ENCODE data around the gene ZNF133. TPM values are rescaled to one million over a fixed set of nuclear protein-coding genes. Genes with fewer than 3 reads are reported as not detected.
"Not testable (repeated sequence)": the region's sequence is repeated elsewhere in the genome, so short reads cannot be mapped to it uniquely, and the experiment has no call there.

Gene ZNF133
- polyA plus RNA-seq, 5 donors: 28.3 to 38.1 (median 33.5) TPM

DNA sequence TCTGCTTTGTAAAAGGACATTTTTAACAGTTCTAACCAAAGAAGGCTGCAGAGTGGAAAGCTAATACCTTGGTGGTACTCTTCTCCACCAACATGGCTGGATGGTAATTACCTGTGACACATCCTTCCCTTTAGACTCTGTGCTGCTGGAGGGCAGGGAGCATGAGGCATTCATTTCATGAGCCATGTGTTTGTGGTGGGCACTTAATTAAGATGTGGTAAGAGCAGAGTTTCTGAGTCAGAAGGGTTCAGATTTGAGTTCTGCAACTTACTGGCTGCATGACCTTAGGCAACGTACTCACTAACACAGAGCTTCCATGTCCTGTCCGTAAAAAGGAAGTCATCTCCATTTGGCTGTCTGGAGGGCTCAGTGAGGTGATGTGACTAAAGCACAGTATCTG is 9.1 kb upstream of the ZNF133 start:
- no peak for DNase-seq

DNA sequence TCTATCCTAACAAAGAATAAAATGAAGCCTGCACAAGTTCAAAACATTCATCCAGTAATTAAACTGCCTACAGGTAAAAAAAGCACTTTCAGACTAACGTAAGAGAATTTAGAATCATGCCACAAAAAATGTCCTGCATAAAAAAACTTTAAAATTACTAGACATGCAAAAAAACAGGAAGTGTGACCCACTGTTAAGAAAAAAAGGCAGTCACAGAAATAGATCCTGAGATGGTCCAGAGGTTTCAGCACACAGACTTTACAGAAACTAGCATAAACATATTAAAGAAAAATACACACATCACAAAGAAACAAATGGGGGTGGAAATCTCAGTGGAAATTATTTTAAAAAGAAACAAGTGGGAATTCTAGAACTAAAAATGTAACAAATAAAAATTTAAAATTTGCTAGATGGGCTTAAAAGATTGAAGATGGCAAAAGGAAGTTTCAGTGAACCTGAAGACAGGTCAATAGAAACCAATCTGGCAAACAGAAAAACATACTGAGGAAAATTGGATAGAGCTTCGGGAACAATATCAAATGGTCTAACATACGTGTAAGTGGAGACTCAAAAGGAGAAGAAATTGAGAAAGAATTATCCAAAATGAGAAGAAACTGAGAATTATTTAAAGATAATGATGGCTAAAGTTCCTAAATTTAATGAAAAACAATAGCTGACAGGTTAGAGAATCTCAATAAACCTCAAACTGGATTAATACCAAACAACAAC is 3.4 kb upstream of the ZNF133 start:
- no peak for DNase-seq

DNA sequence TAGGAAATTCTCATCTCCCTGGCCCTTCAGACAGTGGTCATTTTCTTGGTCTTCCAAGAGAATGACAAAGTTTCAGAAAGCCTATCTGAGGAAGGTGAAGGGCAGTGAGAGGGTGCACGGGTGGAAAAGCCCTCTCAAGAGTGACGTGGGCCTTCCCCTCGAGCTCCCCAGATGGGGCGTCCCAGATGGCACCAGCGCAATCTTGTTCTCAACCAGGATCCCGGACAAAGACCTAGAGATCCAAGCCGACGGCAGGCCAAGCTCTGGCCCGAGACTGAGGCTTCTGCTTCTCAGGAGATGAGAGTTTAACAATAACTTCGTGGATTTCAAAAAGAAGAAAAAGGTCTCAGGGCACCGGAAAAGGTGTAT is 797 bp upstream of the ZNF133 start:
- no peak for DNase-seq

DNA sequence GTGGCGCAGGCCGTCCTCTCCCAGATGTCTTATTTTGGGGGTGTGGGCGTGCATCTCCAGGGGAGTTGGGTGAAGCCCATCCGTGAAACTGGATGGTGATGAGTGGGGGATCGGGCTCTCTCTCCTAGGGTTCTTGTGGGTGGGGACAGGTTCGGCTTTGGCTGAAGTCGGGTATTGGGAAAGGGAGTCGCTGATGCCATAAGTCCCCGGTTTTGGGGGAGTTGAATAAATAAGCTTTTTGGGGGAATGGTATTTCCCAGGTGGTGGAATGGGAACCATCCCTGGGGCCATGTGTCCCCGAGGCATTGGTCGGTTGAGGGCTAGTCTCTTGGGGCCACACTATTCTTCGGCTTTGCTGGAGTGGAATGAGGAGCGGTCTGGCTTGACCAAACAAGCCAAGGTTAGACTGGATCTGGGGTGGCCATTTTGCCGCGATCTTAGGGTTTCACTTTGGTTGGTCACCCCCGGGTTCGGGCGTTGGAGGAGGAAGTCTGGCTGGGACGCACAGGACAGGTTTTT is 481 bp downstream of the ZNF133 start:
- DNase-seq: no peak

DNA sequence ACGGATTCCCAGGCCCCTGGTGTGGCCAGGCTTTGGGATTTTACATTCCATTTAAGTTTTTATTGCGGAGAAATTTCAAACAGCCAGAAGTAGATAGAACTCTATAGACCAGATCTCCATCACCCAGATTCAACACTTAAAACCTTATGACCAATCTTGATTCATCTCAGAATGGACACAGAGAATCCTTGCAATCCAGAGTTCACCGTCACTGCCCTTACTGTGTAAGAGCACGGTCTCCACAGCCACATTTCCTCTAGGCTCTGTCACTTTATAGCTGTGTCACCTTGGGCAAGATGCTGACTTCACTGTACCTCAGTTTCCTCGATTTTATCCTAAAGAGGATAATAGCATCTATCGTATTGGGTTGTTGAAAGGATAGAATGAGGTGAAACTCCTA is 979 bp downstream of the ZNF133 start:
- DNase-seq: no peak

DNA sequence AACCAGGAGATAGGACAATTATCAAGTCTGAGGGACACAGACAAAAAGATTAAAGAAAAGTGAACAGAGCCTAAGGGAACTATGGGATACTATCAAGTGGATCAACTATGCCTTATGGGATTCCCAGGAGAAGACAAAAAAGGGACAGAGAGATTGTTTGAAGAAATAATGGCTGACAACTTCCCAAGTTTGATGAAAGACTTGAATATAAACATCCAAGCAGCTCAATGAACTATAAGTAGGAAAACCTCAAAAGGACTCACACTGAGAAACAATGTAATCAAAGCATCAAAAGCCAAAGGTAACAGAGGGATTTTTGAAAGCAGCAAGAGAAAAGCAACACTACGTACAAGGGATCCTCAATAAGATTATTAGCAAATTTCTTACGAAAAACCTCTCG is 11.0 kb downstream of the ZNF133 start:
- no peak for DNase-seq

DNA sequence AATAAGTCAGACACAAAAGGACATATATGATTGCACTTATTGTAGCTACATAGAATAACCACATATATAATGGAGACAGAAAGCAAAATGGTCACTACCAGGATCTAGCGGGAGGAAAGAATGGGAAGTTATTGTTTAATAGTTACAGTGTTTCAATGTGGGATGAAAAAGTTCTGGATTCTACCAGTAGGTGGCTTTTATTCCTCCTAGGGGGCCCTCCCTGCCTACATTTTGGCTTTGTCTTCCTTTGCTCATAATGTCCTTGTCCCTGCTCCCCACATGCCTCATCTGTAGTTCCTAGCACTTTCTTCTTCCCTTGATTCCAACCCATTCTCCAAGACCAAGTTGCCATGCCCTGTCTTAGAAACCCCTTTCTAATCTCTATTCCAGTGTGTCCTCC is 16.3 kb downstream of the ZNF133 start:
- no peak for DNase-seq

DNA sequence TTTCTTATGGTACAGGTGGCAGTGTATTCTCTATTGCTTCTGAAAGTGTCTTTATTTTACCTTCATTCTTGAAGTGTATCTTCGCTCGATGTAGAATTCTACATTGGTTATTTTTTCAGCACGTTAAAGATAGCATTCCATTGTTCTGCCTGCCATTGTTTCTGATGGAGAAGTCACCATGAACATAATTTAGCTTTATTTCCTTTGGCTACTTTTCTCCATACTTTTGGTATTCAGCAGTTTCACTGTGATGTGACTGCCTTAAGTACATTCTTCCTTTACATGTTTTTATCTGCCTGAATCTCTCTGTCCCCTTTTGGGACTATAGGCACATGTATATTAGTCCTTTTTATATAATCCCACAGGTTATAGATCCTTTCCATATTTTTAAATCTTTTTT is 19.0 kb downstream of the ZNF133 start:
- no peak for DNase-seq

DNA sequence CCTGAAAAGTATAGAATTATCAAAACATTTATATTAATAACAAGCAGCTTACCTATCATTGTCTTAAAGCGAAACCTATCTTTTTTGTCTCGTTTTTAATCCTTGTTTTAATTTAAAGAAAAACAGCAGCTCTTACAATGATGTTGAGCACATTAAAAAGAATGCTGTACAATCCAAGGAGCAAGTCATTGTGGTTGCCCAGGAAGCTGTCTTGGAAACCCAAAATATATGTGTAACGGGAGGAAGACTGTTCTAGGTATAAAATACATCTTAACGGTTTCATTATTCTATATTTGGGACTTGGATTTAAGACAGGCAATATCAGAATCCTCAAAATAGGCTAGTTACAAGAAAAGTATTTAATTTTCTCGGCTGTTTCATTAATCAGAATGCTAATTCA is 21.7 kb downstream of the ZNF133 start:
- DNase-seq: no peak

DNA sequence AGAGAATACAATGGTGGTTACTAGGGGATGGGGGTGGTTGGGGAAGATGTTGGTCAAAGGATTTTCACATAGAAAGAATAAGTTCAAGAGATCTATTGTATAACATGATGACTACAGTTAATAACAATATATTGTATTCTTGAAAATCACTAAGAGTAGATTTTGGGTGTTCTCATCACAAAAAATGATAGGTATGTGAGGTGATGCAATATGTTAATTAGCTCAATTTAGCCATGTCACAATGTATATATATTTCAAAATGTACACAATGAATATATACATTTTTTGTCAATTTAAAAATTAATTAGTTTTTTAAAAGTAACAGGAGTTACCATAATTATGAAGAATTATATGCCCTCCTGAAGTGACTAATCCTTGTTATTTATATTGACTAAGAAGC is 22.3 kb downstream of the ZNF133 start:
- no peak for DNase-seq

DNA sequence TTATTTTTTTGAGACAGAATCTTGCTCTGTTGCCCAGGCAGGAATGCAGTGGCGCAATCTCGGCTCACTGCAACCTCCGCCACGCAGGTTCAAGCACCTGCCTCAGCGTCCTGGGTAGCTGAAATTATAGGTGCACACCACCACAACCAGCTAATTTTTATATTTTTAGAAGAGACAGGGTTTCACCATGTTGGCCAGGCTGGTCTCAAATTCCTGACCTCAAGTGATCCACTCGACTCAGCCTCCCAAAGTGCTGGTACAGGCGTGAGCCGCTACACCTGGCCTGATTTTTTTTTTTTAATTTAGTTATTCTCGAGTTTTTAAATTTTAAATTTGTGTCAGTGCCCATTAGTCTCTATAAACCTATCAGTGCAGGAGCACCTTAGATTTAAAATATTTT is 24.4 kb downstream of the ZNF133 start:
- DNase-seq: no peak

DNA sequence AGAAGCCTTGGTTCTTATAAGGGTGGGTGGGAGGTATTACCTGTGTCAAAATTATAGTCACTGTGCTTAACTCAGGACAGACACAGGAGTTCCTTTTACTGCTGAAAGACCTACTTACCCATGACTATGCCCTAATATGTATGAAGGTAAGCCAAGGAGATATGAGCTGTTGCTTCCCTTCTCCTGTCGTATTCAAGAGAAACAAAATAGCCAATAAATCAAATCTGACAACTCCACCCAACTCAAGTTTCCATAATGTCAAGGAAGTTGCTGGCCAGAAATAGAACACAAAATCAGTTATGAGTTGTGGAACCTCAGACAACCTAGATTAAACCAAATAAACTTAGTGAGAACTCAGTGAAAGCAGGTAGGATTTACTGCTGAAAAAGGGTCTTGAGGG is 25.1 kb downstream of the ZNF133 start:
- DNase-seq: no peak

DNA sequence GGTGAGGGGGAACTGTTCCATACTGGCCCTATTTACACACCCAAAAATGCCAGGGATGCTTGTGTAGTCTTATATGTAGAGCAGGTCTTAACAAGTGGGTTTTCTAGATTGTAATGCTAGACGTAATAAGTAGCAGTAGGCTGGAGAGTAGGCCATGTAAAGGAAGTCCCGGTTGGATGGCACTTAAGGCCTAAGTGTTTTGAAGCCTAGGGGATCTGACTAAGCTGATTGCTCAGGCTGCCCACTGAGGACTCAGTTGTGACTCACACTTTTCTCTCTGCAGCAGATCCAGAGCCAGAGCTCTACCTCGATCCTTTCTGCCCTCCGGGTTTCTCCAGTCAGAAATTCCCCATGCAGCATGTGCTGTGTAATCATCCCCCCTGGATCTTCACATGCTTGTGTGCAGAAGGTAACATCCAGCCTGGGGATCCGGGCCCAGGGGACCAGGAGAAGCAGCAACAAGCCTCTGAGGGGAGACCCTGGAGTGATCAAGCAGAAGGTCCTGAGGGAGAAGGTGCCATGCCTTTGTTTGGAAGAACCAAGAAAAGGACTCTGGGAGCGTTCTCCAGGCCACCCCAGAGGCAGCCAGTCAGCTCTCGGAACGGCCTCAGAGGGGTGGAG is 26.6 kb downstream of the ZNF133 start:
- no peak for DNase-seq

DNA sequence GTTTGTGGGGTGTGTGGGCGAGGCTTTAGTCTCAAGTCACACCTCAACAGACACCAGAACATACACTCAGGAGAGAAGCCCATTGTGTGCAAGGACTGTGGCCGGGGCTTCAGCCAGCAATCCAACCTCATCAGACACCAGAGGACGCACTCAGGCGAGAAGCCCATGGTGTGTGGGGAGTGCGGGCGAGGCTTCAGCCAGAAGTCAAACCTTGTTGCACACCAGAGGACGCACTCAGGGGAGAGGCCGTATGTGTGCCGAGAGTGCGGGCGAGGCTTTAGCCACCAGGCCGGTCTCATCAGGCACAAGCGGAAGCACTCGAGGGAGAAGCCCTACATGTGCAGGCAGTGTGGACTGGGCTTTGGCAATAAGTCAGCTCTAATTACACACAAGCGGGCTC is 27.8 kb downstream of the ZNF133 start:
- DNase-seq: no peak

DNA sequence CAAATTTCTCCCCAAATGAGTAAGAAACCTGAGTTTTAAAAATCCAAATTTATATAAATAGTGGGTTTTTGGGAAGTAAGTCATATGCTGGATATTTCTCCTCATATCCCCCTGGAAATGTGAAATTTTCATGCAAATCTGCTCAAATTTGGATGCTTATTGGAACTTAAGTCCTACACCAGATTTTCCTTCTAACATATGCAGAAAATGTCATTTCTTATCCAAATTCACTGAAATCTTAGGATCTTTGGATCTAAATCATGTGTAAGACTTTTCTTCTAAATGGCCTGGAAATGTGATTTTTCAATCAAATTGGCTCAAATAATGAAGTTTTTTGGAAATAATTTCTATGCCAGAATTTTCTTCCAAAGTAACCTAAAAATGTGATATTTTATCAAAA is 33.0 kb downstream of the ZNF133 start:
- DNase-seq: no peak

DNA sequence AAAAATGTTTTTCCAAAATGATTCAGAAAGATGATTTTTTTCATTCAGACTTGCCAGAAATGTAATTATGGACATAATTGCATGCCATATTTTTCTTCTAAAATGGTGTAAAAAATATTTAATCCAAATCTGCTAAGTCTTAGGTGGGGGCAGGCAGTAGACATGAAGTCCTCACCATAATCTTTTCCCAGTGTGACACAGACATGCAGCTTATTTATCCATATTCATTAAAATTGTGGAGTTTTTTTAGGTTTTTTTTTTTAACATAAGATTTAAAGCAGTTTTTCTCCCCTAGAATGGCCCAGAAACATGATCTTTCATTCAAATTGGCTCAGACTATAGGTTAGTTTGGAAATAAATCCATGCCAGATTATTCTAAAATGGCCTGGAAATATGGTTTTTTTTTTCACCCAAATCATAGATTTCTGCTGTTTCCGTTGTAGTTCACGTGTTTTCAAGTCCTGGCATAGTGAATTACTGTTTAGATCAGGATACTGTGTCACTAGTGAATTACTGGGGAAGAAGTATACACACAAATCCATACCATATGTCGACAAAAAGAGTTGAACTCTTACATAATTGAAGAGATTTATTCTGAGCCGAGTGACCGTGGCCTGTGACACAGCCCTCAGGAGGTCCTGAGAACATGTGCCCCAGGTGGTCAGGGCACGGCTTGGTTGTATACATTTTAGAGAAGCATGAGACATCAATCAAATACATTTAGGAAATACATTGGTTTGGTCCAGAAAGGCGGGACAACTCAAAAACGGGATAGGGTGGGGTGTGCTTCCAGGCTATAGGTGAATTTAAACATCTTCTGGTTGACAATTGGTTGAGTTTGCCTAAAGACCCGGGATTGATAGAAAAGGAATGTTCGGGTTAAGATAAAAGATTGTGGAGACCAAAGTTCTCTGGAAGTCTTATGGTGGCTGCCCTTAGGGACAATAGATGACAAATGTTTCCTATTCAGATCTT is 33.9 kb downstream of the ZNF133 start:
- DNase-seq: no peak

DNA sequence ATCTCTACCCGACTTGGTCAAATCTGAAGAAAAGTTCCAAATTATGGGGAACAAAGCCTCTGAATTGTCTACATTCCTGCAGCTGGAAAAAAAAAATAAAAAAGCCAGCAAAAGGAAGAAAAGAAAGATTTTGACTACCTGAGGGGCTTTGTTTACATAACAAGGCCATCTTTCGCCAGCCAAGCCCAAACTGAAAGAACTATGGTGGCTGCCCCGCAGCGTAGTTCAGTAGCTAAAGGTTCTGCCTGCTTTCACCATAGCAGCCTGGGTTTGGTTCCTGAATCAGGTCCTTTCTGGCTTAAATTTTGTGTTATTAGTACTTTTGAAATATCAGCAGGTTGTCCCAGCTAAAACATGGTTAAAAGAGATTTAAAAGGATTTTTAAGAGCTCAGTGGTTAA is 35.4 kb downstream of the ZNF133 start:
- no peak for DNase-seq

DNA sequence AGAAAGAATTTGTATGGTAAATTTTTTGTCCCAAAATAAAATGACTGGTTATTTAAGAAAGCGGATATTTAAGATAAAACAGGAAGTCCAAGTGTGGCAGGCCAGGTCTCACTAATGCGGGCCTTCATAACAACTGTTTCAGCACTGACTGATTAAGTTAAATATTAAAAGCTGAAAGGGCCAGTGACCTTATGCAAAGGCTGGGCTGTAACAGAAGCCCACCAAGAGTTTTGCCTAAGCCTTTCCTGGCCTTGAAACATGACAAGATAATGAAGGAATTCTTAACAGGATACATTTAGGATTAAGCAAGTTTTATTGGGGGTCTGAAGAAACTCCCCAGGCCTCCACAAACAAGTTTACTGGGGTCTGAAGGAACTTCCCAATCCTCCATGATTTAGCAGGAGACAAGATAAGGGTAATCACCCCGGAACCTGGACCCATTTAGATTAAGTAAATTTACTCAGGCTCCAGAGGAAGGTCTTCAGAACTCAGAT is 36.3 kb downstream of the ZNF133 start:
- DNase-seq: no peak

DNA sequence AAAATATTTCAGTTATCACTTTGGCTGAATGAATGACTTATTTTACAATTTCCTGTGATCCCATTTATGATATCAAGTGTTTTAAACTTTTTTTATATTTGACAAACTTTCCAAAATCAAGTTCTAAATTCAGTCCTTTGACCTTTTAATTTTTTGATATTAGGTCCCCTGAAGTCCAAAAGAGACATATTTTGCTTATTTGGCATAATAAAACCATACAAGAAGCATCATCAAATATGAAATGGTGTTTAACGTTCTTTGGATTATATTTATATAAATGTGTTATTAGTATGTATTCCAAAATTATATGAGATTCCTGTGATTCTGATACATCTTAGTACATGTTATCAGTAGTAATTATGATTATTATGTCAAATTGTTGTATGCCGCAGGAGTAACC is 38.7 kb downstream of the ZNF133 start:
- no peak for DNase-seq

DNA sequence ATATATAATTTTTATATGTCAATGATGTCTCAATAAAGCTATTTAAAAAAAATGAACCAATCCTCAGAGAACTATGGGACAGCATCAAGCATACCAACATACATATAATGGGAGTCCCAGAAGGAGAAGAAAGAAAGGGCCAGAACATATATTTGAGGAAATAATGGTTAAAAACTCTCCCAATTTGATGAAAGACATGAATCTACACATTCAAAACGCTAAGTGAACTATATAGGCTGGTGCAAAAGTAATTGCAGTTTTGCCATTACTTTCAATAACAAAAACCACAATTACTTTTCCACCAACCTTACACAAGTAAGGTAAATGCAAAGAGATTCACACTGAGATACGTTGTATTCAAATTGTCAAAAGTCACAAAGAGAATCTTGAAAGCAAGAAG is 43.4 kb downstream of the ZNF133 start:
- no peak for DNase-seq

DNA sequence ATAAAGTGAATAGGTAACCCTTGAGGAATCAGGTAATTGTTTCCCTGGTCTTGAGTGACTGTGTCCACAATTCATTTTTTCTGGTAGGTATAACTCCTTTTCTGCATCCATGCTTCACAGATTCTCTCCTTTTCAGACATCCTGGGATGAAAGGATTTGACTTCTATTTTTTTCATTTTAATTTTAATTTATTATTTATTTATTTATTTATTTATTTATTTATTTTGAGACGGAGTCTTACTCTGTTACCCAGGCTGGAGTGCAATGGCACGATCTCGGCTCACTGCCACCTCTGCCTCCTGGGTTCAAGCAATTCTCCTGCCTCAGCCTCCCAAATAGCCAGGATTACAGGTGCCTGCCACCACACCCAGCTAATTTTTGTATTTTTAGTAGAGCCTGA is 61.4 kb downstream of the ZNF133 start:
- DNase-seq: not testable (repeated sequence)

DNA sequence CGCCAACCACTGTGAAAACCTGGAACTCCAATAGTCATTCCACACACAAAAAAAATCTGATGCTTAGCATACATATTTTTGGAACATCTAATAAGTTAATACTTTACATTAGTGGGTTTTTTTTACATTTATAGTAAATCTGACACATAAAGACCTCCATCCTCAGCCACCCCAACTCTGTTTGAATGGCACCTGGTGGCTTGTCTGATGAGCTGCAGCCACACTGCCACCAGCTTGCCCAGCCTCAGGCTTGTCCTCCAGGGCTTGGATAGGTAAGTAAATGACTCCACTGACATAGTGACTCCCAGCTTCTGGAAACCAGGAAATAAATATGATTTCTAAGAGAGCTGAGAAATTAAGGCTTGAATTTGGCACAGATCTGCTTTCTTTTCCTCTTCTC is 71.5 kb downstream of the ZNF133 start:
- DNase-seq: no peak
